Ovary (tissue), 9 donors: ENCODE measurements around the gene NCK2. TPM values are rescaled to one million over a fixed set of nuclear protein-coding genes. Genes with fewer than 3 reads are reported as not detected.

Experiments used
- DNase-seq, 5 donors: peaks; one replicate each; pipeline ENCODE4 v3.0.0-alpha.2; 2019 to 2020
- H3K27ac ChIP-seq, 2 donors: fragments of 200-600 bp; one replicate each; pipeline versions ENCODE4 v1.5.1 to v1.8.0; 2019 to 2022
- H3K27me3 ChIP-seq: fragments of 200-600 bp; one replicate; pipeline ENCODE4 v1.8.0; 2022
- H3K36me3 ChIP-seq: fragments of 200-600 bp; sonication (generic); one replicate; pipeline ENCODE4 v1.5.1; 2019
- H3K4me1 ChIP-seq: one replicate; pipeline ENCODE4 v1.8.1; 2013; ENCODE audit warnings: mild to moderate bottlenecking, moderate library complexity; ENCODE audit not compliant: insufficient read depth
- H3K4me3 ChIP-seq: fragments of 200-600 bp; sonication (generic); one replicate; pipeline ENCODE4 v1.5.1; 2017
- H3K9me3 ChIP-seq, 2 donors: fragments of 200-600 bp in 1 of 2; sonication (generic) in 1 of 2; one replicate each; pipeline versions ENCODE4 v1.5.1 to v1.8.1; 2013 to 2019; ENCODE audit warnings: mild to moderate bottlenecking in 1 of 2, moderate library complexity in 1 of 2
- CTCF ChIP-seq, 3 donors: fragments of 450-650 bp in 2 of 3; fragments of 200-600 bp in 1 of 3; IDR thresholded peaks; one replicate each; pipeline versions ENCODE4 v1.5.1 to v1.8.0; 2016 to 2022; ENCODE audit warnings: antibody characterized with exemption in 3 of 3, mild to moderate bottlenecking in 1 of 3
- EP300 ChIP-seq: sonication (generic); formaldehyde crosslinking; IDR thresholded peaks from one replicate; pipeline ENCODE4 v1.6.1; 2017; ENCODE audit warnings: antibody characterized with exemption
- POLR2A ChIP-seq: fragments of 450-650 bp; IDR thresholded peaks from one replicate; pipeline ENCODE4 v1.6.1; 2017; ENCODE audit warnings: antibody characterized with exemption, mild to moderate bottlenecking, moderate library complexity
- WGBS, 3 donors: extraction: QIAGEN DNeasy Blood & Tissue Kit in 1 of 3; methylation state at CpG; one replicate each; pipeline versions ENCODE4 v1.1.5 to v1.1.7; 2013 to 2017; 5-methylcytosine and 5-hydroxymethylcytosine counted together
- intact Hi-C, 4 donors: fragments of 100-400 bp; cut with DNase I; formaldehyde crosslinking; loops; one replicate each; pipeline versions ENCODE4 v1.11.0 to v1.15.1; 2022 to 2023
- polyA plus RNA-seq, 2 donors: library from polyadenylated mRNA; stranded (reverse); fragments of 200-250 nt in 1 of 2; fragments of 350-450 nt in 1 of 2; fragmentation: Illumina TruSeq in 1 of 2; extraction: RNeasy Lipid Tissue Mini Kit (QIAGEN cat#74804) in 1 of 2; gene quantifications; one replicate each; pipeline ENCODE4 v1.2.3, GENCODE V29; 2013 to 2014
- total RNA-seq, 7 donors: library from RNA; depleted of rRNA in 2 of 7; stranded (reverse); fragments of >200 nt in 2 of 7; fragmentation: NEBNext Ultra II Directional in 3 of 7; extraction: Animal tissue kit (Norgen Biotek cat#: 25700) in 3 of 7; gene quantifications; one replicate each; pipeline versions ENCODE4 v1.1.0 to v1.2.4, GENCODE V29; 2016 to 2023
- donor health status: DM: no; HTN: no; CAD: no; lungs with moderate emphysema.
- donor health status: DM: no; HTN: no; CAD: no.
- donor health status: Bipolar disorder and iron deficiency.
- donor health status: DM: yes; HTN: yes; CAD: no.
- donor health status: DM: no; HTN: no; CAD: no.
- donor health status: DM: yes; HTN: yes; CAD: no.

NCK2 gene
- total and polyA plus RNA-seq, 9 donors = 16.7 to 42.9 (median 31.2) TPM

- Histone ChIP-seq H3K27ac (no peak overlapping the region), H3K36me3 (no peaks in the 10 kb centered on the region), H3K27me3 (no peaks in the 10 kb centered on the region), H3K9me3 (no peaks in the 10 kb centered on the region), H3K4me3 (no peak overlapping the region), H3K4me1 (no peaks in the 10 kb centered on the region)
- DNase-seq = no peak
- 69 to 80% (median 76%) methylated on average over 5 of the region's 5 CpGs for WGBS, 3 donors
- TF ChIP-seq CTCF (IDR thresholded peaks at IDR 0.05) (no peak), EP300 (no peak), POLR2A (no peak)
- intact Hi-C loops = no loop called here
These were observed 19.3 kb upstream of the NCK2 start for GRCh38 chr2:105725388-105725787.

GRCh38 chr2:105730170-105730569 lies 14.5 kb upstream of the NCK2 start:
- H3K36me3 ChIP-seq = no peaks in the 10 kb centered on the region
- H3K27me3 ChIP-seq = no peaks in the 10 kb centered on the region
- H3K4me3 ChIP-seq = no peak overlapping the region
- no peaks in the 10 kb centered on the region for H3K9me3 ChIP-seq
- intact Hi-C loops = no loop called here
- no peak overlapping the region for H3K27ac ChIP-seq
- DNase-seq = no peak
- no peaks in the 10 kb centered on the region for H3K4me1 ChIP-seq
- WGBS, 3 donors = 85 to 96% (median 95%) methylated on average over 1 of the region's 1 CpG
- TF ChIP-seq POLR2A (no peak), EP300 (no peak), CTCF (IDR thresholded peaks at IDR 0.05) (no peak)

GRCh38 chr2:105731511-105731910 lies 13.2 kb upstream of the NCK2 start:
- intact Hi-C loops = no loop called here
- Histone ChIP-seq H3K36me3 (no peaks in the 10 kb centered on the region), H3K4me1 (no peaks in the 10 kb centered on the region), H3K9me3 (no peaks in the 10 kb centered on the region), H3K4me3 (no peak overlapping the region), H3K27me3 (no peaks in the 10 kb centered on the region), H3K27ac (no peak overlapping the region)
- no peak for DNase-seq
- WGBS, 3 donors = 38 to 46% (median 43%) methylated on average over 4 of the region's 4 CpGs
- TF ChIP-seq POLR2A (no peak), CTCF (IDR thresholded peaks at IDR 0.05) (no peak), EP300 (no peak)

GRCh38 chr2:105732101-105732500 lies 12.6 kb upstream of the NCK2 start:
- 30 to 51% (median 47%) methylated on average over 7 of the region's 7 CpGs for WGBS, 3 donors
- intact Hi-C loops = no loop called here
- H3K27ac ChIP-seq = no peak overlapping the region
- no peaks in the 10 kb centered on the region for H3K27me3 ChIP-seq
- TF ChIP-seq CTCF (IDR thresholded peaks at IDR 0.05) (no peak), POLR2A (no peak)
- no peaks in the 10 kb centered on the region for H3K9me3 ChIP-seq
- no peak overlapping the region for H3K4me3 ChIP-seq
- DNase-seq = no peak
- H3K4me1 ChIP-seq = no peaks in the 10 kb centered on the region
- H3K36me3 ChIP-seq = no peaks in the 10 kb centered on the region
